Hepatocyte (in vitro differentiated cells): ENCODE measurements around the gene POLR3C.

Source experiments
- CTCF ChIP-seq: fragments of 200-600 bp; sonication (generic); IDR thresholded peaks from 2 replicates; pipeline ENCODE4 v1.5.1; 2016; ENCODE audit warnings: antibody characterized with exemption, mild to moderate bottlenecking; ENCODE audit not compliant: poor library complexity
- EZH2 ChIP-seq: fragments of 200-600 bp; sonication (generic); IDR thresholded peaks from 2 replicates; pipeline ENCODE4 v1.6.1; 2016; ENCODE audit warnings: antibody characterized with exemption, mild to moderate bottlenecking, borderline replicate concordance

DNA sequence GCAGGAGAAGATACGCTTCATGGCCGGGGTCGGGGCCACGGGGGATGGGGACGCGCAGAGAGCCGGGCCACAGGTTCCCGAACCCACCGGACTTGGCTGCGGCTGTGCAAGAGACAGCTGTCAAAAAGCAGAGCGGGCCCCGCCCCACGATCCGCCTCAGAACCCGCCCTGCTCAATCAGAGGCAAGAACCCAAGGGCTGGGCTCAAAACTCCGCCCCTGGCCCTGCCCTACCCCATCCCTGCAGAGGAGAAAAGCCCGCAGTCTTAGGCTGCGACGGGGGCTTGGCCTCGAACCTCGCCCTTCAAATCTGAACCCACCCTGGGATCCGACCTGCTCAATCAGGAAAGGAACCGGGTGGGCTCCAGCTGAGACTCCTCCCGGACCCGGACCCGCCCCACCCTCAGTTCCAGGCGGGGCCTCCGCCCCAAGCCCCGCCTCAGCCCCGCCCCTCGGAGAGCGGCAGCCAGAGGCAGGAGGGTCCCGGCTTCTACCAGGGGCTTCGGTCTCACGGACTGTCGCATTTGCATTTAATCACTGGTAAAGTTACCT is 61.8 kb downstream of the POLR3C start, which contains the start of gene ANKRD35:
- TF ChIP-seq CTCF (no peak), EZH2 (no peak)
